Islet of Langerhans (tissue), 1 donor: ENCODE data around the gene TGM6.

Source experiments
- FAIRE-seq: peaks from one replicate; lab custom pipeline; 2011; peaks lifted over from hg19 to GRCh38; lab: Jason Lieb, UNC

Gene TGM6

DNA sequence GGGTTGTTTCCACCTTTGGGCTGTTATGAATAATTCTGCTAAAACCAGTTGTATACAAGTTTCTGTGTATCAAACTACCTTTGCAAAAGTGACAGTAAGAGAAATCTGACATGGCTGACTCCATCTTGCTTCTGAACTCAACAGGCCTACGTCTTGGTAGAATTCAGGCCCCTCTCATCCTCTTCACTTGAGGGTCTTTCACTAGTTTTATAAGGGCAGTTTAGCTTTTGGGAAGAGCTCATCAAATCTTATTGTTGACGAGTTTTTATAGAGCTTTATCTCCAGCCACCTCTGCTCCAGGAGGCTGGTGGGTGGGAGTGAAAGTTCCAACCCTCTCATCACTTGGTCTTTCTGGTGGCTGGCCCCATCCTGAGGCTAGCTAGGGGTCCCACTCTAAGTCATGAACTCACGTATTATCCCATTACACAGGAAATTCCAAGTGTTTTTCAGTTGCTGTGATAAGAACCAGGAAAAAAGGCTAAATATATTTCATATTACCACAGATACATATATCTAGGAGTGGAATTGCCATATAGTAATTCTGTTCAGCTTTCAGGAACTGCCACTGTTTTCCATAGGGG, 78.3 kb downstream of the TGM6 start:
- FAIRE-seq, result no peak

GRCh38 chr20:2459981-2460751, 79.5 kb downstream of the TGM6 start:
- FAIRE-seq, result no peak

GRCh38 chr20:2460752-2461424, 80.2 kb downstream of the TGM6 start:
- no peak for FAIRE-seq

DNA sequence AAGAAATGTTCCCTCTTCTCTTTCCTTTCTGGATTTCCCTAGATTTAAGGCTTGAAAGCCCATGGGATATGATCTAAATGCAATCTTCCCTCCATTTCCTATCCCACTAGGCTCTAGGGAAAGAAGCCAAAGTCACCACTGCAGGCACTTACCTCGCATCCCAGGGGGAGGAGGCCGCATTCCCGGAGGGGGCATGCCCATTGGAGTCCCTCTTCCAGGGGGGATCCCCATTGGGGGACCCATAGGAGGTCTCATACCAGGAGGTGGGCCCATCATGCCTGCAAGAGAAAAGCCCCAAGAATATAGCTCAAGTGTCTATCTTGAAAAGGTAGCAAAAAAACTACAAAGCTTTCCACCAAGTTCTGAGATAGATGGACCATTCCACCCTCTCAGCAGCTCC, 81.8 kb downstream of the TGM6 start:
- no peak for FAIRE-seq

GRCh38 chr20:2463616-2464365, 83.1 kb downstream of the TGM6 start:
- no peak for FAIRE-seq

DNA sequence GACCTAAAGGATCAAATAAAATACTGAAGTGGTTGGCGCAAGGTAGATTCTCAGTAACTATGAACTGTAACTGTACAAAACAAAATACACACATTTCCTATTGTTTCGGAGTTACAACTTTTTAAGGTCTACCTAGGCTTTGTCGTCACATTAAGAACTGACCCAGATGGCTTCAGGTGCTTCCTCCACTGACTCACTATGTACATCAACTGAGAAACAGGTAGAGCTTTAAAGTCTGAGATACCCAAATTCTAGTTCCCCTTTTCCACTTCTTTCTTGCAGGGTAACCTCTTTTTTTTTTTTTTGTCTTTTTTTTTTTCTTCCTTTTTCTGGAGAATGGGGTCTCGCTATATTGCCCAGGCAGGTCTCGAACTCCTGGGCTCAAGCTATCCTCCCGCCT, 84.4 kb downstream of the TGM6 start:
- no peak for FAIRE-seq

GRCh38 chr20:2467412-2467811, 86.7 kb downstream of the TGM6 start:
- no peak for FAIRE-seq

DNA sequence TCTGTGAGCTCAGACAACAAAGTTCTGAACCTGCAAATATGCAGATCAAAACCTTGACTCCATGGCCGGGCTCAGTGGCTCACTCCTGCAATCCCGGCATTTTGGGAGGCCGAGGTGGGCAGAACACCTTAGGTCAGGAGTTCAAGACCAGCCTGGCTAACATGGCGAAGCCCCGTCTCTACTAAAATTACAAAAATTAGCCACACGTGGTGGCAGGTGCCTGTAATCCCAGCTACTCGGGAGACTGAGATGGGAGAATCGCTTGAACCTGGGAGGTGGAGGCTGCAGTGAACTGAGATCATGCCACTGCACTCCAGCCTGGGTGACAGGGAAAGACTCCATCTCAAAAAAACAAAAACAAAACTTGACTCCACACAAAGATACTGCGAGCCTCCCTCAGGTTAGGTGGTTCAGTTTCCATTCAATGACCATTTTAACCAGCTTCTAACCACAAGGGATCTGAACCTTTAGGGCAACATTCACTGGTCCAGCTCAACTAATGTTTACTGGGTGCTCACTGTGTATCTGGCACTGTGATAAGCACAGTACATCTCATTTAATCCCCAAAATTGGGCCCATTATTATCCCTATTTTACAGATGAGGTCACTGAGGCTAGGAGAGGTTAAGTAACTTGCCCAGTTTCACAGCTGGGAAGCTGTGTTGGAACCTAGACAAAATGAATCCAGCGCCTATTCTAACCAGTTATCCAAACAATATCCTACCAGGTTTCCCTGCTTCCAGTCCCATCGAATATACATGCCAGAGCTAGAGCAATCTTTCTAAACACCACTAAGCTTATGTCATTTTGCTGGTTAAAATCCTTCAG, 88.1 kb downstream of the TGM6 start:
- FAIRE-seq, result no peak

GRCh38 chr20:2469991-2470422, 89.3 kb downstream of the TGM6 start:
- FAIRE-seq, result no peak

DNA sequence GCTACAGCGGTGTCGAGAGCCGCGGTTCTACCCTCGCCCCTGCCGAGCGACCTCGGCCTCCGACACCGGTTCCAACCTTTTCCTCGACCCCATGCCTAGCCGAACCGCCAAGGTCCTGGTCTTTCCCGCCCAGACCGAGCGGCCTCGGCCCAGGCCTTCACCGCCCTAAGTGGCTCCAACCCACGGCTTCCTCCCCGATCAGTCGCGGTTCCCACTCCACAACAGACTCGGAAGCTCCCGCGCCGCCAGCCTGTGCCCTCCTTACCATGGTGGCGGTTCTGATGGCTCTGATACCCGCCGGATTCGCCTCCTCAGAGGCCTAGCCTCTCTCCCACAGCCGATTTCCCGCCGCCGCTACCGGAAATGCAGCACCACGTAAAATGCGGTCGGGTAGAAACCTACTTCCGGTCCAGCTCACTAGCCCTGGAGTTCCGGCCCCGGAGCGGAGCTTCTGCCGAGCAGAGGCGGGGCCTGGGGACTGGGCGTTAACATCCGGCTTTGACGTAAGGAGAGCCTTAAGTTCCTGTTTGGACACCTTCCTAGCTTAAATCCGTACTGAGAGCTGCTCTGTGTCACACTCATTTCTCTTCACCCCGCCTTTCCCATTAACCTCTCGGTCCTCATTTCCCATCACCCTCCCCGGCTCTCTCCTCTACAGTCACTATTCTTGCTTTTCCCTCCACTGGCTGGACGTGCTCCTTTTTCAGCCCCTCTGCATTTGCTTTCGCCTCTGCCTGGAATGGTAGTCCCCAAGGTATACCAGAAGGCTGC, 89.9 kb downstream of the TGM6 start, which contains the start of gene SNRPB:
Gene SNRPB, minus strand, starts transcription at position 367 of the 771 bp plus-strand sequence. Its CDS starts 99 bp downstream, at position 268.
- FAIRE-seq, result peak; percentile 97

DNA sequence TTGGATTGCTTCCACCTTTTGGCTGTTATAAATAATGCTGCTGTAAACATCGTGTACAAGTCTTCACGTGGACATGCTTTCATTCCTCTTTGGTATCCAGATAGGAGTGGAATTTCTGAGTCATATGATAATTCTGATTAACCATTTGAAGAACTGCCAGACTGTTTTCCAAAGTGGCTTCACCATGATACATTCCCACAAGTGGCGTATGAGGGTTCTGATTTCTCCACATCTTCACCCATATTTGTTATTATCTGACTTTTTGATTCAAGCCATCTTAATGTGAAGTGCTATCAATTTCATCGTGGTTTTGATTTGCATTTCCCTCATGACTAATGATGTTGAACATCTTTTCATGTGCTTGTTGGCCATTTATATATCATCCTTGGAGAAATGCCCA, 92.8 kb downstream of the TGM6 start:
- FAIRE-seq, result no peak

GRCh38 chr20:2475850-2476741, 95.4 kb downstream of the TGM6 start:
- no peak for FAIRE-seq

DNA sequence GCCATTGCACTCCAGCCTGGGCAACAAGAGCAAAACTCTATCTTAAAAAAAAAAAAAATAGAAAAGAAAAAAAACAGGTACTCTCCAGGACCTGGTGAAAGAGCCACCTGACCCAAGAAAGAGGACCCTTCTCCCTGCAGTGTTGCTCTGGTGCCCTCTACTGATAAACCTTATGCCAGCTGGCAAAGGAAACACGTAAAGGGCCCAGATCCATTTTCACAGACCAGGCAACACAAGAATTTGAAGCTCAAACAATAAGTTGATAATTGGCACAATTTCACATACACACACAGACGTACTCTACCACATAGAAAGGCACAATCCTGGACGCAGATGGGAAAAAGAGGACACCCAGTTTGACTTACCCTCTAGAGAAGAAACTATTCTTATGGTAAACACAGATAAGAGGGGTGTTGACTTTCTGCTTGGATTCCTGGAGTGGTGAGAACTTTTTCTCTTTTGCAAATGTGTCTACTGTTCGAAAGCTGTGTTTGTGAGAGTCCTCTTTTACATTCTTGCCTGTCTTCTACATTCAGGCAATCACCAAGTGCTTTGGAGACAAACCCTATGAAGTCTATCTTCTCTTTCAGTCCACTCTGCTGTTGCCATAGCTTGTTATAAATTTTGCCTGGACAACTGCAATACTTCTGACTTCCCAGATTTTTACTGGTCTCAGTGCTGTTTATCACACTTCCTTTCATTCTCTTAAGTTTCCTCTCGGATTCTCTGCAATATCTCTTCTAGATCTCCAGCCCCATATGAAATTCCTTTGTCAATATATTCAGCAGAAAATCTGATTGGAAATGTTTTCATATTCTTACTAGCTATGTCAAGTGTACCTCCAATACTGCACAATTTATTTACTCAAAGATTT, 96.3 kb downstream of the TGM6 start:
- FAIRE-seq, result no peak

- FAIRE-seq, result no peak
These were observed 99.7 kb downstream of the TGM6 start for GRCh38 chr20:2480381-2480780.
